Natural killer cell (primary cell): Measurements from ENCODE around the gene RAC2. TPM values are rescaled to one million over a fixed set of nuclear protein-coding genes. Genes with fewer than 3 reads are reported as not detected.

Experiments used
- ATAC-seq, 3 donors: fragments of 150-1000 bp in 2 of 3; fragments of 200-7000 bp in 1 of 3; cut with Tn5 transposase; 1 replicate in 1 of 3; 2 replicates in 2 of 3; pipeline ENCODE4 v1.10.0; 2021; ENCODE audit warnings: mild to moderate bottlenecking in 2 of 3, moderate library complexity in 2 of 3
- DNase-seq, 2 donors: peaks; one replicate each; pipeline versions ENCODE4 v3.0.0 to v3.0.0-alpha.2; 2013 to 2021; ENCODE audit warnings: mixed read lengths in 1 of 2
- H3K27ac ChIP-seq: one replicate; pipeline ENCODE4 v1.5.1; 2013; ENCODE audit warnings: mild to moderate bottlenecking, low read length
- H3K27me3 ChIP-seq: one replicate; pipeline ENCODE4 v1.6.1; 2013; ENCODE audit warnings: low read length; ENCODE audit not compliant: control insufficient read depth, insufficient read depth
- H3K36me3 ChIP-seq: one replicate; pipeline ENCODE4 v1.6.1; 2013; ENCODE audit warnings: low read length; ENCODE audit not compliant: control insufficient read depth, insufficient read depth
- H3K4me1 ChIP-seq: one replicate; pipeline ENCODE4 v1.6.1; 2013; ENCODE audit warnings: low read length; ENCODE audit not compliant: control insufficient read depth, insufficient read depth
- H3K4me3 ChIP-seq: one replicate; pipeline ENCODE4 v1.5.1; 2013; ENCODE audit warnings: low read length
- H3K9me3 ChIP-seq: one replicate; pipeline ENCODE4 v1.6.1; 2013; ENCODE audit warnings: low read length; ENCODE audit not compliant: control insufficient read depth, insufficient read depth
- H3K27ac Mint-ChIP-seq, 2 donors: one replicate each; pipeline ENCODE4 v1.8.0; 2022; ENCODE audit warnings: mild to moderate bottlenecking in 2 of 2, mixed read lengths in 2 of 2, moderate library complexity in 1 of 2
- H3K27me3 Mint-ChIP-seq, 2 donors: one replicate each; pipeline ENCODE4 v1.8.0; 2022; ENCODE audit warnings: low read depth in 2 of 2, mixed read lengths in 2 of 2
- H3K36me3 Mint-ChIP-seq: one replicate; pipeline ENCODE4 v1.8.0; 2022; ENCODE audit warnings: mixed read lengths
- H3K4me1 Mint-ChIP-seq, 2 donors: one replicate each; pipeline ENCODE4 v1.8.0; 2022; ENCODE audit warnings: mixed read lengths in 2 of 2
- H3K4me3 Mint-ChIP-seq: one replicate; pipeline ENCODE4 v1.8.0; 2022; ENCODE audit warnings: mild to moderate bottlenecking, moderate library complexity, mixed read lengths
- H3K9me3 Mint-ChIP-seq, 2 donors: one replicate each; pipeline ENCODE4 v1.8.0; 2022; ENCODE audit warnings: mixed read lengths in 2 of 2
- CTCF ChIP-seq: fragments of 200-600 bp; IDR thresholded peaks from one replicate; pipeline ENCODE4 v1.8.0; 2022; ENCODE audit warnings: antibody characterized with exemption
- WGBS: methylation state at CpG from one replicate; pipeline ENCODE4 v1.1.7; 2013; ENCODE audit warnings: missing lambda C conversion rate; ENCODE audit not compliant: insufficient coverage; 5-methylcytosine and 5-hydroxymethylcytosine counted together
- intact Hi-C: fragments of 100-400 bp; cut with micrococcal nuclease; formaldehyde crosslinking; loops from one replicate; pipeline ENCODE4 v1.14.2; 2022
- total RNA-seq, 4 donors: library from RNA; stranded (reverse); fragments of 120-200 nt in 1 of 4; gene quantifications; one replicate each; pipeline versions ENCODE4 v1.2.3 to v1.2.4, GENCODE V29; 2013 to 2022

Gene RAC2
- total RNA-seq, 3 donors from 2014 or later (not counting 1 experiment from before 2014, with no cell fraction given), result 647 to 744 (median 741) TPM

GRCh38 chr22:37276776-37277175, 32.7 kb upstream of the RAC2 start:
- Histone ChIP-seq H3K27ac (no peak overlapping the region), H3K27me3 (no peaks in the 10 kb centered on the region), H3K9me3 (no peaks in the 10 kb centered on the region), H3K36me3 (no peaks in the 10 kb centered on the region), H3K4me3 (no peak overlapping the region), H3K4me1 (peaks cover 89% of the 10 kb centered on the region)
- Mint-ChIP-seq H3K27ac (no peak overlapping the region), H3K36me3 (no peaks in the 10 kb centered on the region), H3K9me3 (no peaks in the 10 kb centered on the region), H3K27me3 (no peaks in the 10 kb centered on the region), H3K4me1 (peaks cover 57 to 68% of the 10 kb centered on the region in 2 donors), H3K4me3 (no peak overlapping the region)
- no peak for ATAC-seq
- WGBS, result 88% methylated on average over 2 of the region's 2 CpGs
- intact Hi-C loops, result loop anchor here (5.0 kb wide), 1 partner anchor 34 kb away; the partner anchor contains the start of gene RAC2
- no peak for DNase-seq
- TF ChIP-seq CTCF, result no peak

- WGBS, result 56% methylated on average over 4 of the region's 5 CpGs
- Histone ChIP-seq H3K36me3 (no peaks in the 10 kb centered on the region), H3K9me3 (no peaks in the 10 kb centered on the region), H3K4me3 (no peak overlapping the region), H3K27ac (no peak overlapping the region), H3K27me3 (no peaks in the 10 kb centered on the region), H3K4me1 (peaks cover 78% of the 10 kb centered on the region)
- Mint-ChIP-seq H3K4me1 (peaks cover 45 to 58% of the 10 kb centered on the region in 2 donors), H3K36me3 (no peaks in the 10 kb centered on the region), H3K27me3 (no peaks in the 10 kb centered on the region), H3K4me3 (no peak overlapping the region), H3K9me3 (no peaks in the 10 kb centered on the region), H3K27ac (peak overlapping the region in 1 of 2 donors; percentile 18)
- no peak for TF ChIP-seq CTCF
- intact Hi-C loops, result loop anchor here (5.0 kb wide), 1 partner anchor 33 kb away; the partner anchor contains the start of gene RAC2
- no peak for ATAC-seq
- no peak for DNase-seq
Measured at GRCh38 chr22:37275622-37276021, 31.6 kb upstream of the RAC2 start.

GRCh38 chr22:37275134-37275533, 31.1 kb upstream of the RAC2 start:
- H3K9me3 Mint-ChIP-seq, result no peaks in the 10 kb centered on the region
- no peak for TF ChIP-seq CTCF
- H3K4me3 Mint-ChIP-seq, result no peak overlapping the region
- H3K4me3 ChIP-seq, result no peak overlapping the region
- no peak overlapping the region for H3K27ac ChIP-seq
- H3K27ac Mint-ChIP-seq, result no peak overlapping the region
- WGBS, result 92% methylated on average over 11 of the region's 11 CpGs
- H3K27me3 ChIP-seq, result no peaks in the 10 kb centered on the region
- peaks cover 40 to 55% of the 10 kb centered on the region in 2 donors for H3K4me1 Mint-ChIP-seq
- intact Hi-C loops, result loop anchor here (5.0 kb wide), 1 partner anchor 33 kb away; the partner anchor contains the start of gene RAC2
- peaks cover 73% of the 10 kb centered on the region for H3K4me1 ChIP-seq
- H3K36me3 ChIP-seq, result no peaks in the 10 kb centered on the region
- no peaks in the 10 kb centered on the region for H3K27me3 Mint-ChIP-seq
- no peaks in the 10 kb centered on the region for H3K36me3 Mint-ChIP-seq
- ATAC-seq (no peak), DNase-seq (no peak)
- H3K9me3 ChIP-seq, result no peaks in the 10 kb centered on the region

GRCh38 chr22:37274380-37274862, 30.4 kb upstream of the RAC2 start:
- Histone ChIP-seq H3K4me3 (no peak overlapping the region), H3K27me3 (no peaks in the 10 kb centered on the region), H3K27ac (no peak overlapping the region), H3K36me3 (no peaks in the 10 kb centered on the region), H3K4me1 (peaks cover 66% of the 10 kb centered on the region), H3K9me3 (no peaks in the 10 kb centered on the region)
- ATAC-seq, result peak; percentile 21 to 47 (median 42)
- H3K27ac Mint-ChIP-seq, result peak overlapping the region in 1 of 2 donors; percentile 66
- no peaks in the 10 kb centered on the region for H3K27me3 Mint-ChIP-seq
- peaks cover 38 to 53% of the 10 kb centered on the region in 2 donors for H3K4me1 Mint-ChIP-seq
- no peak for DNase-seq
- H3K36me3 Mint-ChIP-seq, result no peaks in the 10 kb centered on the region
- no peaks in the 10 kb centered on the region for H3K9me3 Mint-ChIP-seq
- intact Hi-C loops, result no loop called here
- WGBS, result 39% methylated on average over 12 of the region's 12 CpGs
- no peak overlapping the region for H3K4me3 Mint-ChIP-seq
- TF ChIP-seq CTCF, result no peak
